ENCODE data around the gene AIG1.
"Not testable (repeated sequence)": the region's sequence is repeated elsewhere in the genome, so short reads cannot be mapped to it uniquely, and the experiment has no call there.

Gene AIG1

GRCh38 chr6:143060806-143061596, at the start of gene AIG1:
Gene AIG1 (plus strand): TSS chr6:143060889. CDS start chr6:143060926, 37 bp downstream.
- no peak for TF ChIP-seq CTCF (conservative IDR thresholded peaks at IDR 0.05)
- H3K27ac ChIP-seq = peak within 1 kb of the TSS; percentile 82

GRCh38 chr6:143014764-143015163, 45.9 kb upstream of the AIG1 start:
- TF ChIP-seq CTCF (conservative IDR thresholded peaks at IDR 0.05) = no peak

DNA sequence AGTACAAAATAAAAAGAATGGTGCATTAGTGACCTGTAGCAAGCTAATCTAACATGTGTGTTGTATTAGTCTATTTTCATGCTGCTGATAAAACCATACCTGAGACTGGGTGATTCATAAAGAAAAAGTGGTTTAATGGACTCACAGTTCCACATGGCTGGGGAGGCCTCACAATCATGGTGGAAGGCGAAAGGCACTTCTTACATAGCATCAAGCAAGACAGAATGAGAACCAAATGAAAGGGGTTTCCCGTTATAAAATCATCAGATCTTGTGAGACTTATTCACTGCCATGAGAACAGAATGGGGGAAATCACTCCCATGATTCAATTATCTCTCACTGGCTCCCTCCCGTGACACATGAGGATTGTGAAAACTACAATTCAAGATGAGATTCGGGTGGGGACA, 45.4 kb upstream of the AIG1 start:
- no peak for TF ChIP-seq CTCF (conservative IDR thresholded peaks at IDR 0.05)
- H3K27ac ChIP-seq = no peak overlapping the region

More at GRCh38 chr6:143014764-143015163, 45.9 kb upstream of the AIG1 start:
- no peak overlapping the region for H3K27ac ChIP-seq

GRCh38 chr6:143018955-143019354, 41.7 kb upstream of the AIG1 start:
- no peak overlapping the region for H3K27ac ChIP-seq
- TF ChIP-seq CTCF (conservative IDR thresholded peaks at IDR 0.05) = no peak

GRCh38 chr6:143020862-143021261, 39.8 kb upstream of the AIG1 start:
- H3K27ac ChIP-seq = not testable (repeated sequence)

DNA sequence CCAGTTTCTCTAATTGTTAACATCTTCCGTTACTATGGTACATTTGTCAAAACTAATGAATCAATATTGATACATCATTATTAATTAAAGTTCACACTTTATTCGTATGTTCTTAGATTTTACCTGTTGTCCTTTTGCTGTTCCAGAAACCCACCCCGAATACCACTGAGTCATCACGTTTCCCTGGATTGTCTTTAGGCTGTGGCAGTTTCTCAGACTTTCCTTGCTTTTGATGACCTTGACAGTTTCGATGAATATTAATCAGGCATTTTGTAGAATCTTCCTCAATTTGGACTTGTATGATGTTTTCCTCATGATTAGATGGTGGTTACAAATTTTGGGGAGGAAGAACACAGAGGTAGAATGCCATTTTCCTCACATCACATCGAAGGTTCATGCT, 39.1 kb upstream of the AIG1 start:
- TF ChIP-seq CTCF (conservative IDR thresholded peaks at IDR 0.05) = no peak
- no peak overlapping the region for H3K27ac ChIP-seq

DNA sequence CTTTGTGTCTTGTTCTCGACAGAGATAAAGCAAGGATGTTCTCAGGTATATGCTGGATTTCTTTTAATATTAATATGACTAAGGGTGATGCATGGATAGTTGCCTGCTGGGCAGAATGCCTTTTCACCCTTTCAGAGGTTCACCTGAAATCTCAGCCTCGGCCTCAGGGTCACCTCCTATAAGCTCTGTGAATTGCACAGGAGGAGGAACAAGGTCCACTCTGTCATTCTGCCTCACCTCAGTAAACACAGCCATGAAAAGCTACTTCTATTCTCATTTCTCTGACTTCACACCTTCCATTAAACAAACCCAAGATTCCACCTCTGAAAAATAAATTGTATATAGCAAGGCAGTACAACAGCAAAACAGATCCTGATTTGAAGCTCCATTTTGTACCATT, 38.1 kb upstream of the AIG1 start:
- TF ChIP-seq CTCF (conservative IDR thresholded peaks at IDR 0.05) = no peak
- H3K27ac ChIP-seq = no peak overlapping the region

DNA sequence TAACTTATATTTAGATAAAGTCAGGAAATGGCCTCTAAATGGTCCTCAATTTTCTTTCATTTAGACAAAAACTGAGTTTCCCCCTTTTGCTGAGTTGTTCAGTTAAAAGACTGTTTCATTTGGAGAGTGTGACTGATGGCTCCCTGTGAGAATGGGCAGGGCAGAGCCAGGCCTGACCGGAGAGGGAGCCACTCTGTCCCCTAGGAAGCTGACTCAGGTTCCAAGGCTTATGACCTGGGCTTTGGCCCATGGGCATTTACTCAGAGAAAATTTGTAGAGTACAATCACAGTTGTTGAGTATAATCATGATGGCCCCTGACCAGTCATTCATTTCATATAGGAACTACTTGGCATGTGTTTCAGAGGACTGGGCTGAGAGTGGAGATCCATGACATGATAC, 37.0 kb upstream of the AIG1 start:
- H3K27ac ChIP-seq = no peak overlapping the region
- TF ChIP-seq CTCF (conservative IDR thresholded peaks at IDR 0.05) = no peak
